PFSK-1 (cell line): ENCODE results near the gene SFRP4.

Experiments used
- FOXP2 ChIP-seq: optimal IDR thresholded peaks from 2 replicates; pipeline ENCODE3; 2011; ENCODE audit warnings: borderline replicate concordance, control low read depth, inconsistent platforms; ENCODE audit not compliant: insufficient read depth; ENCODE audit errors: extremely low read length, extremely low read depth
- POLR2AphosphoS5 ChIP-seq: IDR thresholded peaks from 2 replicates; pipeline ENCODE4 v1.6.1; 2012; ENCODE audit warnings: low read depth, mild to moderate bottlenecking, control low read depth, low read length, moderate library complexity
- REST ChIP-seq, 2 experiments: IDR thresholded peaks; 2 replicates each; pipeline versions ENCODE4 v1.6.1 to v1.8.0; 2011 to 2012; ENCODE audit warnings: low read depth in 2 of 2, low read length in 2 of 2, control low read depth in 1 of 2, inconsistent platforms in 1 of 2, mild to moderate bottlenecking in 1 of 2, moderate library complexity in 1 of 2; ENCODE audit not compliant: insufficient read depth in 1 of 2
- SIN3A ChIP-seq: IDR thresholded peaks from 2 replicates; pipeline ENCODE4 v1.6.1; 2012; ENCODE audit warnings: mild to moderate bottlenecking, low read length, moderate library complexity, borderline replicate concordance; ENCODE audit not compliant: insufficient read depth
- TAF1 ChIP-seq: IDR thresholded peaks from 2 replicates; pipeline ENCODE4 v1.6.1; 2012; ENCODE audit warnings: low read length, control low read depth, borderline replicate concordance; ENCODE audit not compliant: insufficient read depth

Gene SFRP4

DNA sequence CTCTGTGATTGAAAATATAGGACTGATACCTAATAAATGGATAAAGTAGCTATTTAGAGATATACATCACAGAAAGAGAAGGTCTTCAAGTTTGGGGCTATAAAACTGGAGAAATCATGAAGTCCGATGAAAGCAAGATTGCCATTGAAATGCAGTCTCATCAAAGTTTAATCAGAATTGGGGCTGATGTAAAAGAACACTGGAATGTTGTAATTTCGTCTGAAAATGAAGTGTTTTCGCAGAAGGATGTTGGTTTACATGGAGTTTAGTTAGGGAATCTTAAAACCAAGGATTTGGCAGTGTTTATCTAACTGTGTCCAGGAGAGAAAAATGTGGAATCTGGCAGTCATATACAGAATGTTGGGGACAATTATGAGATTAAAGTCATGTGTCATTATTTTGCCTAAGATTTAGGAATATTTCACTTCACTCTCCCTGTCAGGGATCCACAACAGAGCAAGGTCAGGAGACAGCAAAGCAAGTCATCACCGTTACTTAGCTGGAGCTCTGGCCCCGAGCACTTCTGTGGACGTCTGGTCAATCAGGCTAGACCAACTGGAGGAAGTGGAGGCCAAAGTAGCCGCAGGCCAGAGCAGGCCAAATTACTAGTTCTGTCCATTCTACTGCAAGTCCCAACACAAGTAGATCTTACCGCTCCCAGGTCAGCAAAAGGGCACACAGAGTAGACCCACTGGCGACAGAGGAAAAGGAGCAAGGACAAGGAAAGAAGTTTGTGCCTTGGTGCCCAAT is 40.8 kb upstream of the SFRP4 start:
- TF ChIP-seq TAF1 (no peak), FOXP2 (no peak), POLR2AphosphoS5 (no peak), SIN3A (no peak), REST (IDR thresholded peaks at IDR 0.05; ENCODE audit: insufficient read depth in 1 of 2, low read depth in 2 of 2, low read length in 2 of 2) (no peak)

GRCh38 chr7:37956791-37957190 is 40.2 kb upstream of the SFRP4 start:
- no peak for TF ChIP-seq REST (IDR thresholded peaks at IDR 0.05; ENCODE audit: insufficient read depth in 1 of 2, low read depth in 2 of 2, low read length in 2 of 2)
- TF ChIP-seq FOXP2: no peak
- no peak for TF ChIP-seq POLR2AphosphoS5
- no peak for TF ChIP-seq TAF1
- no peak for TF ChIP-seq SIN3A

GRCh38 chr7:37952240-37952639 is 35.6 kb upstream of the SFRP4 start:
- no peak for TF ChIP-seq POLR2AphosphoS5
- TF ChIP-seq TAF1: no peak
- TF ChIP-seq FOXP2: no peak
- no peak for TF ChIP-seq SIN3A
- no peak for TF ChIP-seq REST (IDR thresholded peaks at IDR 0.05; ENCODE audit: insufficient read depth in 1 of 2, low read depth in 2 of 2, low read length in 2 of 2)

GRCh38 chr7:37947941-37948210 is 31.3 kb upstream of the SFRP4 start:
- TF ChIP-seq TAF1 (no peak), SIN3A (no peak)

DNA sequence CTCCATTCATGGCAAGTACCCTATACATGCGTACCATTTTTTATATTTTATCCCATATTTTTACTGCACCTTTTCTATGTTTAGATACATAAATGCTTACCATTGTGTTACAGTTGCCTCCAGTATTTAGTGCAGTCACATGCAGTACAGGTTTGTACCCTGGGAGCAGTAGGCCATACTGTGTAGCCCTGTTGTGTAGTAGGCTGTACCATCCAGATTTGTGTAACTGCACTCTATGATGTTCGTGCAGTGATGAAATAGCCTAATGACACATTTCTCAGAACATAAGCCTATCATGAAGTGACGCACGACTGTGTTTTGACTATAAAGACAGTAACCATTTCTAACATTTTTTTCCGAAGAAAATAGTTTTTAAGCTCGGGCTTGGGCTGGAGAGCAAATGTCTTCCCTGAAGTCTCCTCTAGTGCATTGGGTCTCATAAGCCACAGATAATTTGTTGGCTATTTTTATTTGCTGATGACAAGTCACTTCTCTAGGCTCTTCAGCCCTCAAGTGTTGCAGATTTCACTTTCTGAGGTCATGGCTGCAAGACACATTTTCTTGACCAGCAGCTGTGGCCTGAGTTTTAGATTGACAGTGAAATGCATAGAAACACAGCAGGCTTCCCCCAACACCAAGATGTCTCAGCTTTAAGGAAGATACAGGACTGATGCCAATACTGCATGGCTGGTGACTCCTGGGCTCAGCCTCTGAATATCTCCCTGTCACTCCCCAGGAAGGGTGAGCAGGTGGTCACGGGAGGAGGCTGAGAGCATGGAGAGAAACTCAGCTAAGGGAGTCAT is 30.7 kb upstream of the SFRP4 start:
- TF ChIP-seq REST (IDR thresholded peaks at IDR 0.05; ENCODE audit: insufficient read depth in 1 of 2, low read depth in 2 of 2, low read length in 2 of 2) (no peak), FOXP2 (no peak), SIN3A (no peak), POLR2AphosphoS5 (no peak), TAF1 (no peak)
